Activated CD8-positive, alpha-beta memory T cell treated with anti-CD3 and anti-CD28 coated beads for 48 hours (primary cell): ENCODE results near the gene CLCF1.
"Not testable (repeated sequence)": the region's sequence is repeated elsewhere in the genome, so short reads cannot be mapped to it uniquely, and the experiment has no call there.

Experiments
- DNase-seq, 3 experiments: peaks; one replicate each; pipeline ENCODE4 v3.0.0-alpha.2; 2020; ENCODE audit warnings: low read depth in 2 of 3, low spot score in 2 of 3

Gene CLCF1

GRCh38 chr11:67345247-67345919 is 28.0 kb downstream of the CLCF1 start:
- no peak for DNase-seq

- no peak for DNase-seq
Observed at GRCh38 chr11:67344264-67344663, 29.1 kb downstream of the CLCF1 start.

- no peak for DNase-seq
Observed at GRCh38 chr11:67337257-67337656, 36.1 kb downstream of the CLCF1 start.

GRCh38 chr11:67332081-67332691 is 41.2 kb downstream of the CLCF1 start:
- no peak for DNase-seq

GRCh38 chr11:67323526-67323925 is 49.9 kb downstream of the CLCF1 start:
- DNase-seq: no peak

- DNase-seq: no peak
Observed at GRCh38 chr11:67322049-67322448, 51.3 kb downstream of the CLCF1 start.

GRCh38 chr11:67321313-67321871 is 52.0 kb downstream of the CLCF1 start:
- no peak for DNase-seq

GRCh38 chr11:67320691-67321090 is 52.7 kb downstream of the CLCF1 start:
- no peak for DNase-seq

GRCh38 chr11:67320011-67320410 is 53.4 kb downstream of the CLCF1 start:
- no peak for DNase-seq

GRCh38 chr11:67318876-67319275 is 54.5 kb downstream of the CLCF1 start:
- not testable (repeated sequence) for DNase-seq

- no peak for DNase-seq
Observed at GRCh38 chr11:67317888-67318555, 55.4 kb downstream of the CLCF1 start.

- DNase-seq: peak; percentile 97 to 99 (median 99)
Observed at GRCh38 chr11:67317205-67317887, 56.1 kb downstream of the CLCF1 start.

- no peak for DNase-seq
Observed at GRCh38 chr11:67316882-67317204, 56.6 kb downstream of the CLCF1 start.

GRCh38 chr11:67315325-67315909 is 58.0 kb downstream of the CLCF1 start:
- no peak for DNase-seq

- no peak for DNase-seq
Observed at GRCh38 chr11:67314218-67314617, 59.2 kb downstream of the CLCF1 start.
